Caco-2 (cell line): Measurements from ENCODE around the gene OR6N1. TPM values are rescaled to one million over a fixed set of nuclear protein-coding genes. Genes with fewer than 3 reads are reported as not detected.

Experiments
- BruUV-seq: library from RNA; stranded (reverse); fragments of 400-500 nt; replicated peaks from 2 replicates; lab custom pipeline; 2021; lab: Mats Ljungman, UMichigan
- CTCF ChIA-PET: fragments of 300-600 bp; sonication (Branson Sonifier 250); formaldehyde crosslinking; loops from one replicate; lab custom pipeline; 2022; ENCODE audit warnings: antibody characterized with exemption; lab: Charles Lee
- POLR2A ChIA-PET: fragments of 300-600 bp; sonication (Branson Sonifier 250); formaldehyde crosslinking; loops from one replicate; lab custom pipeline; 2022; ENCODE audit warnings: antibody characterized with exemption; lab: Charles Lee
- DNase-seq, 2 experiments: peaks; one replicate each; pipeline versions ENCODE4 v3.0.0 to v3.0.0-alpha.2; 2020 to 2022
- H3K27me3 ChIP-seq: replicated peaks from 2 replicates; pipeline ENCODE4 v1.6.0; 2011; ENCODE audit warnings: low read length; ENCODE audit not compliant: control insufficient read depth, insufficient read depth
- H3K36me3 ChIP-seq: 2 replicates; pipeline ENCODE4 v1.5.1; 2011; ENCODE audit warnings: low read length; ENCODE audit not compliant: control insufficient read depth, insufficient read depth
- H3K4me1 ChIP-seq: fragments of 250-450 bp; sonication (Bioruptor Pico); 2 replicates; pipeline ENCODE4 v1.5.1; 2020; ENCODE audit warnings: mild to moderate bottlenecking
- H3K4me3 ChIP-seq: 2 replicates; pipeline ENCODE4 v1.5.1; 2011; ENCODE audit warnings: low read depth, mild to moderate bottlenecking, control low read depth, low read length
- H3K9me3 ChIP-seq: fragments of 250-450 bp; sonication (Bioruptor Pico); 2 replicates; pipeline ENCODE4 v1.5.1; 2020; ENCODE audit warnings: mild to moderate bottlenecking, moderate library complexity
- H3K27ac Mint-ChIP-seq: one replicate; pipeline ENCODE4 v1.8.0; 2022; ENCODE audit warnings: mixed read lengths; ENCODE audit not compliant: unreplicated experiment
- H3K27me3 Mint-ChIP-seq: one replicate; pipeline ENCODE4 v1.8.0; 2022; ENCODE audit warnings: mixed read lengths; ENCODE audit not compliant: insufficient read depth, unreplicated experiment
- H3K36me3 Mint-ChIP-seq: one replicate; pipeline ENCODE4 v1.8.0; 2022; ENCODE audit warnings: mild to moderate bottlenecking, mixed read lengths; ENCODE audit not compliant: insufficient read depth, unreplicated experiment
- H3K4me1 Mint-ChIP-seq: one replicate; pipeline ENCODE4 v1.8.0; 2022; ENCODE audit warnings: low read depth, mixed read lengths; ENCODE audit not compliant: unreplicated experiment
- H3K4me3 Mint-ChIP-seq: one replicate; pipeline ENCODE4 v1.8.0; 2022; ENCODE audit warnings: mild to moderate bottlenecking, moderate library complexity, mixed read lengths; ENCODE audit not compliant: unreplicated experiment
- H3K9me3 Mint-ChIP-seq: one replicate; pipeline ENCODE4 v1.8.0; 2022; ENCODE audit warnings: mixed read lengths; ENCODE audit not compliant: unreplicated experiment
- intact Hi-C: fragments of 100-400 bp; cut with micrococcal nuclease; formaldehyde crosslinking; loops from one replicate; pipeline ENCODE4 v1.10.0; 2022; ENCODE audit not compliant: unreplicated experiment
- total RNA-seq: library from RNA; stranded (reverse); gene quantifications from 2 replicates; pipeline ENCODE4 v1.2.3, GENCODE V29; 2022
- TF ChIP-seq, protein P1 (sequence below), 2 experiments: fragments of 200-600 bp in 1 of 2; IDR thresholded peaks; 1 replicate in 1 of 2; 2 replicates in 1 of 2; pipeline versions ENCODE4 v1.5.1 to v1.8.0; 2011 to 2022; ENCODE audit warnings: antibody characterized with exemption in 1 of 2, control low read depth in 1 of 2, inconsistent platforms in 1 of 2, low read depth in 1 of 2, low read length in 1 of 2, mild to moderate bottlenecking in 1 of 2, moderate library complexity in 1 of 2; ENCODE audit not compliant: insufficient read depth in 1 of 2, severe bottlenecking in 1 of 2, unreplicated experiment in 1 of 2

Gene OR6N1
- total RNA-seq, 1 experiment from 2014 or later = not detected

DNA sequence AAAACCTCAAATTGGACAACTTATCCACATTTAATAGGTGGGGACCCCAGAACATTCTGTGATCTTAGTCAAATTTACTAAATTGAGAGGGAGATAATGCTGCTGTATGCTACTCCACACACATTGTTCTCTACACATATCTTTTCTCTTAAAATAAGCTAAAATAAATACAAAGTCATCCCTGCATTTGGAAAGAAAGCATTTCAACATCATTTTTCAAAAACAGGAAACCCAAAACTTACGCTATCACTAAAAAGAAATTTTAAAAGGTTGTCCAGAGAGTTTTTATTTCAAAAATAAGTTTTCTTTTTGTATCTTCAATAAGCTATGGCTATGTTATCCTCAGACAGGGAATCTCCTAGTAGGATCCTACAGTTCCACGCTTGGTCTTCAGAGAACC is 28.5 kb upstream of the OR6N1 start:
- POLR2A ChIA-PET = no interaction called here
- no peaks in the 10 kb centered on the region for H3K27me3 ChIP-seq
- intact Hi-C loops = no loop called here
- no peak overlapping the region for H3K4me3 ChIP-seq
- Mint-ChIP-seq H3K27me3 (peaks cover 3% of the 10 kb centered on the region), H3K36me3 (no peaks in the 10 kb centered on the region), H3K4me1 (no peaks in the 10 kb centered on the region), H3K9me3 (no peaks in the 10 kb centered on the region), H3K4me3 (no peak overlapping the region), H3K27ac (no peak overlapping the region)
- H3K9me3 ChIP-seq = no peaks in the 10 kb centered on the region
- DNase-seq = no peak
- TF ChIP-seq, protein P1, sequence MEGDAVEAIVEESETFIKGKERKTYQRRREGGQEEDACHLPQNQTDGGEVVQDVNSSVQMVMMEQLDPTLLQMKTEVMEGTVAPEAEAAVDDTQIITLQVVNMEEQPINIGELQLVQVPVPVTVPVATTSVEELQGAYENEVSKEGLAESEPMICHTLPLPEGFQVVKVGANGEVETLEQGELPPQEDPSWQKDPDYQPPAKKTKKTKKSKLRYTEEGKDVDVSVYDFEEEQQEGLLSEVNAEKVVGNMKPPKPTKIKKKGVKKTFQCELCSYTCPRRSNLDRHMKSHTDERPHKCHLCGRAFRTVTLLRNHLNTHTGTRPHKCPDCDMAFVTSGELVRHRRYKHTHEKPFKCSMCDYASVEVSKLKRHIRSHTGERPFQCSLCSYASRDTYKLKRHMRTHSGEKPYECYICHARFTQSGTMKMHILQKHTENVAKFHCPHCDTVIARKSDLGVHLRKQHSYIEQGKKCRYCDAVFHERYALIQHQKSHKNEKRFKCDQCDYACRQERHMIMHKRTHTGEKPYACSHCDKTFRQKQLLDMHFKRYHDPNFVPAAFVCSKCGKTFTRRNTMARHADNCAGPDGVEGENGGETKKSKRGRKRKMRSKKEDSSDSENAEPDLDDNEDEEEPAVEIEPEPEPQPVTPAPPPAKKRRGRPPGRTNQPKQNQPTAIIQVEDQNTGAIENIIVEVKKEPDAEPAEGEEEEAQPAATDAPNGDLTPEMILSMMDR (IDR thresholded peaks at IDR 0.05; ENCODE audit: insufficient read depth in 1 of 2, low read depth in 1 of 2, low read length in 1 of 2, severe bottlenecking in 1 of 2, unreplicated experiment in 1 of 2) = no peak
- BruUV-seq = no TSS peak
- H3K36me3 ChIP-seq = no peaks in the 10 kb centered on the region
- no peaks in the 10 kb centered on the region for H3K4me1 ChIP-seq
- CTCF ChIA-PET = no interaction called here

- BruUV-seq = no TSS peak
- Mint-ChIP-seq H3K9me3 (no peaks in the 10 kb centered on the region), H3K4me3 (no peak overlapping the region), H3K36me3 (no peaks in the 10 kb centered on the region), H3K27ac (no peak overlapping the region), H3K27me3 (peaks cover 3% of the 10 kb centered on the region), H3K4me1 (no peaks in the 10 kb centered on the region)
- DNase-seq = no peak
- TF ChIP-seq, protein P1 (IDR thresholded peaks at IDR 0.05; ENCODE audit: insufficient read depth in 1 of 2, low read depth in 1 of 2, low read length in 1 of 2, severe bottlenecking in 1 of 2, unreplicated experiment in 1 of 2) = no peak
- no peaks in the 10 kb centered on the region for H3K27me3 ChIP-seq
- no peaks in the 10 kb centered on the region for H3K4me1 ChIP-seq
- H3K9me3 ChIP-seq = no peaks in the 10 kb centered on the region
- intact Hi-C loops = loop anchor here (5.0 kb wide), 1 partner anchor 198 kb away; no protein-coding TSS in a partner anchor
- CTCF ChIA-PET = no interaction called here
- POLR2A ChIA-PET = no interaction called here
- no peak overlapping the region for H3K4me3 ChIP-seq
- H3K36me3 ChIP-seq = no peaks in the 10 kb centered on the region
These were observed 27.7 kb upstream of the OR6N1 start for GRCh38 chr1:158799689-158800088.

DNA sequence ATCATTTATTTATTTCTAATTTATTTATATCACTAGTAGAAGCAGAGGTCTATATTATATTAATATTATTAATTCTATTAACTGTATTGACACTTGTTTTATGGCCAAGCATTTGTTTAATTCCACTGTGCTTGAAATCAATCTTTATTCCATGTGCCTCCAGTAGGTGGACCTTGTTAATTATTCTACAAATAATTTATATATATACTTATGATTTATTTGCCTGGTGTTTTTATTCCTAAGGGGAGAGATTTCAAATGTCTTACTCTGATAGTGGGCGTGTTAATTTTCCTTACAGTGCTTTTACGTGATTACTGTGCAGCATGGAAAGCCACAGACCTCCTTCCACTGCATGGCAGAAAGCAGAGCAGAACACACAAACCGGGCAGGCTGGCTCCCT is 26.5 kb upstream of the OR6N1 start:
- H3K4me3 ChIP-seq = no peak overlapping the region
- no peaks in the 10 kb centered on the region for H3K27me3 ChIP-seq
- intact Hi-C loops = loop anchor here (5.0 kb wide), 1 partner anchor 199 kb away; no protein-coding TSS in a partner anchor
- Mint-ChIP-seq H3K36me3 (no peaks in the 10 kb centered on the region), H3K9me3 (no peaks in the 10 kb centered on the region), H3K27ac (no peak overlapping the region), H3K27me3 (peaks cover 3% of the 10 kb centered on the region), H3K4me3 (no peak overlapping the region), H3K4me1 (no peaks in the 10 kb centered on the region)
- H3K4me1 ChIP-seq = no peaks in the 10 kb centered on the region
- TF ChIP-seq, protein P1 (IDR thresholded peaks at IDR 0.05; ENCODE audit: insufficient read depth in 1 of 2, low read depth in 1 of 2, low read length in 1 of 2, severe bottlenecking in 1 of 2, unreplicated experiment in 1 of 2) = no peak
- ChIA-PET POLR2A (no interaction called here), CTCF (no interaction called here)
- no peak for DNase-seq
- no TSS peak for BruUV-seq
- no peaks in the 10 kb centered on the region for H3K36me3 ChIP-seq
- H3K9me3 ChIP-seq = no peaks in the 10 kb centered on the region
